SHP77 (cell line): ENCODE data around the gene DECR2.
"Not testable (repeated sequence)": the region's sequence is repeated elsewhere in the genome, so short reads cannot be mapped to it uniquely, and the experiment has no call there.

Experiments
- DNase-seq, 2 experiments: peaks; one replicate each; lab custom pipeline; 2025; lab: John Stamatoyannopoulos, UW

DECR2 gene

DNA sequence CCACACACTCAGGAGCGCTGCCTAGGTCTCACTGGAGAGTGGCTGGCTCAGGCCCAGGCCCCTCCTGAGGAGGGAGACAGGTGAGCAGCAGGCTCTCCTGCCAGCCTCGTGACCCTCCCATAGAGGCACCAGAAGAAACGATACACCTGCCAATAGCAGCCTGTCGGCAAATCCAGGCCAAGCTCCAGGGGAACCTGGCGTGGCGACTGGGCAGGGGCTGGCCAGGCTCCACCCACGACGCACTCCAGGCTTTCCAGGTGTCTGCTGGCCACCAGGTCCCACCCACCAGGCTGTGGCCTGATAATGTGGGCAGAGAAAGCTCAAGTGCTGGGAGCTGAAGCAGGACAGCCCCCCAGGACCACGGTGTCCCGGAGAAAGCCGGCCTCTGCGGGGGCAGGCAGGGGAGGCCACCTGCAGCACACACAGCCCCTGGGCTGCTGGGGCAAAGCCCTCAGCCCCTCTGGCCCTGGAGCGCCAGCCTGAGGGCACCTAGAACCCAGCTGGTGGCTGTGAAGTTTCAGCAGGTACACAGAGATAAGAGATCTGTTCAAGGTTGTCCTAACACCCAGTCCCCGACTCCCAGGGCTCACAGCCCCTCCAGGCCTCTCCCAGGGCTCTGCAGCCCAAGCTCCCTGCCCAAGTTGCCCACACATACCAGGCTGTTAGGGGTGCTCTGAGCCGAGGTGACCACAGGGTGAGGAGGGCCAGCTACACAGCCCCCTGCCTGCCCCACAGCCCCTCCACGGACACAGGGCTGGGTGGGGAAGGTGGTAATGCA lies 22.3 kb upstream of the DECR2 start:
- no peak for DNase-seq

DNA sequence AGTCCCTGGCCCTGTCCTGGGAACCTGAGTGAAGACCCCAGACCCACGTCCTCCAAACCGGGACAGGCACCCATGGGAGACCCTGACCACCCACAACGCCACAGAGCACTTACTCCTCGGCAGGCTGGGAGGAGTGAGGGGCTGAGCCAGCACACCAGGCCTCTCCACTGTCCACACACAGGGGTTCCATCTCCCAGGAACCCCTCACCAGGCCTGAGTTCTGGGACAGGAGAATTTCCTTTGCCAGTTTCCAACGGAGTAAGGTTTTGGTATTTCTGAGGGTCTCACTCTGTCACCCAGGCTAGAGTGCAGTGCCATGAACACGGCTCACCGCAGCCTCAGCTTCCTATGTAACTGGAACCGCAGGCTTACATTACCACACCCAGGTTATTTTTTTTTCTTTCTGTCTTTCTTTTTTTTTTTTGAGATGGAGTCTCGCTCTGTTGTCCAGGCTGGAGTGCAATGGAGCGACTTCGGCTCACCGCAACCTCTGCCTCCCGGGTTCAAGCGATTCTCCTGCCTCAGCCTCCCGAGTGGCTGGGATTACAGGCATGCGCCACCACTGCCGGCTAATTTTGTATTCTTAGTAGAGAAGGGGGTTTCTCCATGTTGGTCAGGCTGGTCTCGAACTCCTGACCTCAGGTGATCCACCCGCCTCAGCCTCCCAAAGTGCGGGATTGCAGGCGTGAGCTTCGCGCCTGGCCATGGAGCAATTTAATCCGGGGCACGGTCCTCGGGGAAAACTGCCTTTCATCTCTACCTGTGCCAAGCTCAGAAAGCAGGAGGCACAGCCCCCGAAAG lies 21.5 kb upstream of the DECR2 start:
- no peak for DNase-seq

DNA sequence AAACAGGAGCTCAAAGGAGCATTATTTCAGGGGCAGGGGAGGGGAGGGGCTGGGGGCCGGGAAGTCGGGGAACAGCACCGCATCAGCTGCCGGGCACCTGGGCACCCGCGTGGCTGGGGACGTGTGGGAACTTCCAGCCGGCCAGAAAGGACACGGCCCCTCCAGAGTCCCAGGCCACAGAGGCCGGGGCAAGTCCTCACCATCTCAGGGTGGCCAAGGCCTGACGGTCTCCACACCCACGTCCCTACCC lies 21.0 kb upstream of the DECR2 start:
- no peak for DNase-seq

DNA sequence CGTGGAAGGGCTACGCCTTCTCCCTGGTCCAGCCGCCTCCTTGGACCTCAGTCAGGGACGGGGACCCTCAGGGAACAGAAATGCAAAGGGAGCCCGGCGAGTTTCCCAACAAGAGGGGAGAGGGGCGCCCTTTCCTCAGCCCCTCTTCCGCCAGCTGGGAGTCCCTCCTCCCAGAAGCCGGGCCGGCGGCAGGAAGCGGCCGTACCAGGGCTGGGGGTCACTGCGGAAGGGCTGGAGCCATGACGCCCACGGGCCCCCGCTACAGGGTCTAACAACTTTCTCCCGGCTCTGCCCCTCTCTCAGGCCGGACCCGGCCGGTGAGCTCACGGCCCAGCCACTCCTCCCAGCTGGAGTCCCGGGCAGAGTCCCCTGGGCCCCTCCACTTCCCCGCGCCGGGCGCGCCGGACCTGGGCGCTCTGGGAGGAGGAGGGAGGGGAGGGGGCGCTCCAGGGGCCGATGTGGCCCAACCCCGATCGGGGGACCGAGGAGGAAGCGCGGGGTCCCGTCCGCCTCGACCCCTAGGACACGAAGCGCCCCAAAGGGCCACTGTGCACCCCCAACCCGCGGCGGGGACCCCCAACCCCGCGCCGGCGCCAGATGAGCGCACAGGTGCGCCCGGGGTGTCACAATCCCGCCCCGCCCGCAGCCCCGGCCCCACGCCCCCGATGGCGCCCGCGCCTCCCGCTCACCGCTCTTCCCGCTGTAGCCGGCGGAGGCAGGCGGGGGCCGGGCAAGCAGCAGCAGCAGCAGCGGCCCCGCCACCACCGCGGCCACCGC lies 20.5 kb upstream of the DECR2 start:
- DNase-seq: no peak

DNA sequence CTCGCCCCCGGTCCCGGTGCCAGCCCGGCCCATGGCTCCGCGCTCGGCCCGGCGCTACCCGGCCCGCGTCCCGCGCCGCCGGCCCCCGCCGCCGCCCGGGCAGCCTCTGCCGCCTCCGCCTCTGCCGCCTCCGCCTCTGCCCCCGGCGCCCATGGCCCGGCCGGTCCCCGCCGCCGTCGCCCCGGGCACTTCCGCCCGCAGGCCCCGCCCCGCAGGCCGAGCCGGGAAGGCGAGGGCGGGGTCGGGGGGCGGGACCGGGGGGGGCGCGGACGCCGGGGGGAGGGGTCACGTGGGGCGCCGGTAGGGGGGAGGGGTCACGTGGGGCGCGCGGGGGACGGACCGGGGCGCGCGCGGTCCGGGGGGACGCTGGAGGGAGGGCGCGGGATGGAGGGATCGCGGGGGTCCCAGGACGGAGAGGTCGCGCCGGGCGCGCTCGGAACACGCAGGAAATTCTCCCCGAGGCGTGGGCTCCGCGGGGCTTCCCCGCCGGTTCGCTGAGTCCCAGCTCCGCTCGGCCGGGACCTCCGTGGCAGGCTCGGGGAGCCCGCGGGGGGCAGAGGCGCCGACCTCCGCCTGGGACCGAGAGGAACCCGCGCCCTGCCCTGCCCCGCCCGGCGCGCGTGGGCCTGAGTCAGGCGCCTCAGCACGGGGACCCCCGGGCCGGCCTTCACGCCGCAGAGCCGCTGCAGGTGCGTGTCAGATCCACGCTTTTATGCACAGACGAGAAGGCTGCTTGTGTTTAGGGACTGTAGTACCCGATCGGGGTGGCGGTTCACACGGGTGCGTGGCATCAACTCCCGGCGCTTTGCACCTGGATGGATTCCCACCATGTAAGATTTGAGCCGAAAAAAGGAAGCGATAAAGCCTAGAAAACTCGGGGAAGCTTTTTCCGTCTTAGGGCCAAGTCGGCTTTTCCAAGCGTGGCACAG lies 19.6 kb upstream of the DECR2 start, which contains the start of gene PGAP6:
Gene PGAP6 (minus strand): TSS at position 190 of the 929 bp plus-strand sequence. CDS start 157 bp downstream, at position 33.
- DNase-seq: peak in 1 of 2 experiments; percentile 70

DNA sequence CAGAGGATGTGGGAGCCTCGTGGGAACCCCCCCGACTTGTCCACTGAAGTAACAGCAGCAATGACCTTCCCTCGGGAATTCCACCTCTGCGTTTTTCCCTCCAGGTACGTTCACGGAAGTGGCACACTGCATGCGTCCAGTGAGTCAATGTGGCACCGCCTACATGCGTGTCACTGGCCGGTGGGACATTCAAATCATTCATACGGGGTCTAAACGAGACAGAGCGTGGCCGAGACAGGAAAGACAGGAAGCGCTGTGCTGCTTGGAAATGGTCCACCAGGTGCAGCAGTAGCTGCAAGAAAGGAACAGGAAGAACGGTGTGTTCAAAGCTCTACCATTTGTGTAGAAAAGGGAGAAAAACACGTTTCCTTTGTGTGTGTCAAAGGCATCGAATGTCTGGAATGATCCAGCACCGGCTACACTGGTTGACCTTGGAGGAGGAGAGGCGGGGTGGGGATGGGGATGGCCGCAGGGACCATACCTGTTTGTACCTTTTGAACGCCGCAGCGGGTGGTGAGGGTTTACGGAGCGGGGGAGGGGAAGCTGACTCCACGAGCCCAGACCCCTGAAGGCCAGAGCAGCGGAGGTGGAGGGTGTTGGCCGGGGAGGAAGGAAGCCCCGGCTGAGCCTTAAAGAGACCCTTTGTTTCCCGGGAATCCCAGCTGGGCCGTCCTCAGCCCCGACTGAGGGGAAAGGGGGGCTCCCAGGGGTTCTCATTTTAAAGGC lies 18.2 kb upstream of the DECR2 start:
- DNase-seq: no peak

DNA sequence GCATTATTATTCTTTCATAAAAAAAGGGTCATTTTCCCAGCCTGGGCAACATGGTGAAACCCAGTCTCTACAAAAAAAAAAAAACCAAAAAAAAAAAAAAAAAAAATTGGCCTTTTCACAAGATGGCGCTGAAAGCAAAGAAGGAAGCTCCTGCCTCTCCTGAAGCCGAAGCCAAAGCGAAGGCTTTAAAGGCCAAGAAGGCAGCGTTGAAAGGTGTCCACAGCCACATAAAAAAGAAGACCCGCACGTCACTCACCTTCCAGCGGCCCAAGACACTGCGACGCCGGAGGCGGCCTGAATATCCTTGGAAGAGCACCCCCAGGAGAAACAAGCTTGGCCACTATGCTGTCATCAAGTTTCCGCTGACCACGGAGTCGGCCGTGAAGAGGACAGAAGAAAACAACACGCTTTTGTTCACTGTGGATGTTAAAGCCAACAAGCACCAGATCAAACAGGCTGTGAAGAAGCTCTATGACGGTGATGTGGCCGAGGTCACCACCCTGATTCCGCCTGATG lies 15.0 kb upstream of the DECR2 start:
- no peak for DNase-seq

DNA sequence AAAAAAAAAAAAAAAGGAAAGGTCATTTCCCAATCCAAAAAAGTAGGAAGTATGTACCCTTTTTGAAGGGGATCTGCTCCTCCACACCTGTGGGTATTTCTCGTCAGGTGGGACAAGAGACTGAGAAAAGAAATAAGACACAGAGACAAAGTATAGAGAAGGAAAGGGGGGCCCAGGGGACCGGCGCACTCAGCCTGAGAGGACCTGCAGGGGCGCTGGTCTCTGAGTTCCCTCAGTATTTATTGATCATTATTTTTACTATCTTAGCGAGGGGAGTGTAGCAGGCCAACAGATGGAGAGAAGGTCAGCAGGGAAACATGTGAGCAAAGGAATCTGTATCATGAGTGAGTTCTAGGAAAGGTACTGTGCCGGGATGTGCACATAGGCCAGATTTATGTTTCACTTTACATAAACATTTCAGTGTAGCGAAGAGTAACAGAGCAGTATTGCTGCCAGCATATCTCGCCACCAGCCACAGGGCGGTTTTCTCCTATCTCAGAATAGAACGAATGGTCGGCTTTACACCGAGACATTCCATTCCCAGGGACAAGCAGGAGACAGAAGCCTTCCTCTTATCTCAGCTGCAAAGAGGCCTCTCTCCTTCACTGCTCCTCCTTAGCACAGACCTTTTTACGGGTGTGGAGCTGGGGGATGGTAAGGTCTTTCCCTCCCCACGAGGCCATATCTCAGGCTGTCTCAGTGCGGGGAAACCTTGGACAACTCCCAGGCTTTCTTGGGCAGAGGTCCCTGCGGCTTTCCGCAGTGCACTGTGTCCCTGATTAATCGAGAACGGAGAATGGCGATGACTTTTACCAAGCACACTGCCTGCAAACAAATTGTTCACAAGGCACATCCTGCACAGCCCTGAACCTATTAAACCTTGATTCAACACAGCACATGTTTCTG lies 13.7 kb upstream of the DECR2 start:
- not testable (repeated sequence) for DNase-seq

DNA sequence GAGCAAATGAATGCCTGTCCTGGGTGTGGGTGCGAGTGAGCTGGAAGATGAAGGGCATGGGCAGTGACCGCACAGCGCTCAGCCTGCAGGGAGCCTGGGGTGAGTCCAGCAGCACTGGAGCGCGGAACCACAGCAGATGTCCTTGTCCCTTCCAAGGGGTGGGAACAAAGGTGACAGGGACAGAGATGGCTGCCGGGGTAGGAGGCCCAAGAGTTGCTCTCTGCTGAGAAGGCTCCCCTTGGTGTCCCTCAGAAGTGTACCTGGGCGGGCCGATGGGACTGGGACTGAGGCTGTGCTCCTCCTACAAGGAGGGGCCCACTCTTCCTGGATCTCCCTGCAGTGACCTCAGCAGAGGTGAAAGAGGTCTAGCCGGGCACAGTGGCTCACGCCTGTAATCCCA lies 12.3 kb upstream of the DECR2 start:
- DNase-seq: no peak

DNA sequence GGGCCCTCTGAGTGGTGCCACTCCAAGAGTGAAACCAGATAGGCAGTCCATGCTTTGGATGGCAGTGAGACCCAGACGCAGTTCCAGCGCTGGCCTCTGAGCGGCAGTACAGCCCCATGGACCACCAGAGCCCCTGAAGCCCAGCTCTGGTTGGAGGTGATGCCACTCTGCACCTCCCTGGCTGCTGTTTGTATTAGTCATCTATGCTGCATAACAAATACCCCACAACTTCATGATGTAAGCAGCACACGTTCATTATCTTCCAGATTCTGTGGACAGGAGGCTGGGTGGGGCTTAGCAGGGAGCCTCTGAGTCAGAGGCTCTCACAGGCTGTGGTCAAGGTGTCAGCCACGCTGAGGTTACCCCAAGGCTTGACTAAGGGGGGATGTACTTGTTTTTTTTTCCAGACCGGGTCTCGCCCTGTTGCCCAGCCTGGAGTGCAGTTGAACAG lies 9.8 kb upstream of the DECR2 start:
- peak; percentile 61 to 75 for DNase-seq

DNA sequence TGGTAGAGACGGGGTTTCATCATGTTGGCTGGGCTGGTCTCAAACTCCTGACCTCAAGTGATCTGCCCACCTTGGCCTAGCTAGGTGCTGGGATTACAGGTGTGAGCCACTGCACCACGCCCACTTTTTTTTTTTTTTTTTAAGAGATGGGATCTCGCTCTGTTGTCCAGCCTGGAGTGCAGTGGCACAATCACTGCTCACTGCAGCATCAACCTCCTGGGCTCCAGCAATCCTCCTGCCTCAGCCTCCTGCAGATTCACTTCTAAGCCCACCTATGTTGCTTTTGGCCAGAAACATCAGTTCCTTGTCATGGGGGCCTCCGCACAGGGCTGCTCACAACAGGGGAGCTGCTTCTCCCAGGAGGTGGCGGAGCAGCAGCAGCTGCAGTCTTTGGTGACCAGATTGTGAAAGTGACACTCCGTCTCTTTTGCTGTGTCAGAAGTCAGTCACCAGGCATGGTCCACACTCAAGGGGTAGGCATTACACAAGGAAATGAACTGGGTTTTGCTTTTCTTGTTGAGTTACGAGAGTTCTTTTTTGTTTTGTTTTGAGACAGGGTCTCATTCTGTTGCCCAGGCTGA lies 9.1 kb upstream of the DECR2 start:
- DNase-seq: no peak

DNA sequence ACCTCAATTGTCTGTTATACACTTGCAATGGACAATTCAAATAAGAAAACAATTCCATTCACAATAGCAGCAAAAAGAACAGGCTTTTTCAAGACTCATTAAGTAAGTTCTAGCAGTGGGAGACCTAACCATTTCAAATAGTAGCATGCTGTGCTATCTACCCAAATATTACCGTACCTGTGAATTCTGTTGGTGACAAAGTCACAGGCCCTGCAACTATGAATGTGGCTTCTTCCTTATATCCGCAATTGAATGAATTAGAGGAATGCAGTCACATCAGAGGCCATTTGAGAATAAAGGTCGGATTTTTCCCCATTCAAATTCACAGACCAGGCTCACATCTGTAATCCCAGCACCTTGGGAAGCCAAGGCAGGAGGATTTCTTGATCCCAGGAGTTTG lies 5.5 kb upstream of the DECR2 start:
- DNase-seq: no peak

DNA sequence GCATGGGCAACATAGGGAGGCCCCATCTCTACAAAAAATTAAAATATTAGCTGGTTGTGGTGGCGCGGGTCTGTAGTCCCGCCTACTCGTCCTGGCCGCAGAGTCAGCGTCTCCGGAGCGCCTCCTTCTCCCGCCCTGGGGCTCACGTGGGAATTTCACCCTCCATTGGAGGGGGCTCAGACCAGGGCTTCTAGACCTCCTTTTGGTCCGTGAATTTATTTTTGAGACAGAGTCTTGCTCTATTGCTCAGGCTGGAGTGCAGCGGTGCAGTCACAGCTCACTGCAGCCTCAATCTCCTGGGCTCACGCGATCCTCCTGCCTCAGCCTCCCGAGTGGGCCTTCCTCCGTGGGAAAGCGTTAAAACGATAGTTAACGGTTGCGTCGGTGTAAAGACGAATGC lies 5.1 kb upstream of the DECR2 start:
- no peak for DNase-seq

DNA sequence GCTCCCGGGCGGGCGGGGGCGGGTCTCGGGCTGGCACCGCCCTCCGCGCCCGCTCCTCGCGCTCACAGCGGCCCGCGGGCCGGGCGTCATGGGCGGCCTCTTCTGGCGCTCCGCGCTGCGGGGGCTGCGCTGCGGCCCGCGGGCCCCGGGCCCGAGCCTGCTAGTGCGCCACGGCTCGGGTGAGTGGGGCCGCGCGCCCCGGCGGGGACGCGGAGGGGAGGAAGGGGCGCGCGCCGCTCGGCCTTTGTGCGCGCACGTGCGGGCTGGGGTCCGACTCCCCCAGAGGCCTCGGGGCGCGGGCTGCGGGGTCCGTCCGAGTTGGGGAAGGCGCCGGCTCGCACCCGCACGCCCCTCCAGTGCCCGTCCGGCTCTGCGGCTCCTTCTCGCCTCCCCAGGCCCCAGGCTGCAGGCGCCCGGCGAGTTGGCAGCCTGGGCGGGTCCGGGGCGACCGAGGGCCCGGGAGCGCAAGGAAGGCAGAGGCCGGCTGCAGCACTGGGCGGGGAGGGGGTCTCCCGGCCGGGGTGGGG lies 4.5 kb upstream of the DECR2 start, which contains the start of gene NME4:
Gene NME4 (plus strand): TSS at position 65 of the 527 bp plus-strand sequence. CDS start 24 bp downstream, at position 89.
- no peak for DNase-seq

DNA sequence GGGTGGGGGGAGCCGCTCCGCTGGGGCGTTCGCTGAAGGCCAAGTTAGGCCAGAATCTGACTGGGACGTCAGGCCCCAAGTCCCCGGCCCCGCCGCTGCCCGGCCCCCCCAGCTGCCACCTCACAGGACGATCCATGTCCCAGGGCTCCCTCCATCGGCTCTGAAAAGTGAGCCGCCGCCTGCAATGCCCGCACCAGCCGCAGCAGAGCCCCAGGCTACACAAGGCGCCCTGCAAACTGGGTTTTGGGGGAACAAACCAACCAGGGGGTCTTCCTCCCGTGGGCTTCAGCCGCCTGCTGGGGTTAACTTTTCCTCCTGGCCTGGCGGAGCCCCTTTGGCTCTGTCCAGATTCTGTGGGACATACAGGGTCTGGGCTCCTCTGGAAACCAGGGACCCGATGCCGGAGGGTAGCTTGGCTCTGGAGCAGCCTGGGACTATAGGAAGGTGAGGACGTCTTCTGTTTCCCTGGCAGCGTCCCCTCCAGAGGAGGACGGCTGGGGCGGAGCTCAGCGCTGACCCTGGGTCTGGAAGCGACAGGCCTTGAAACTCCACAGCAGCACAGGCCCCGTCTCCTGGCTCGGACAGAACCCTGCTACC lies 3.9 kb upstream of the DECR2 start:
- no peak for DNase-seq

DNA sequence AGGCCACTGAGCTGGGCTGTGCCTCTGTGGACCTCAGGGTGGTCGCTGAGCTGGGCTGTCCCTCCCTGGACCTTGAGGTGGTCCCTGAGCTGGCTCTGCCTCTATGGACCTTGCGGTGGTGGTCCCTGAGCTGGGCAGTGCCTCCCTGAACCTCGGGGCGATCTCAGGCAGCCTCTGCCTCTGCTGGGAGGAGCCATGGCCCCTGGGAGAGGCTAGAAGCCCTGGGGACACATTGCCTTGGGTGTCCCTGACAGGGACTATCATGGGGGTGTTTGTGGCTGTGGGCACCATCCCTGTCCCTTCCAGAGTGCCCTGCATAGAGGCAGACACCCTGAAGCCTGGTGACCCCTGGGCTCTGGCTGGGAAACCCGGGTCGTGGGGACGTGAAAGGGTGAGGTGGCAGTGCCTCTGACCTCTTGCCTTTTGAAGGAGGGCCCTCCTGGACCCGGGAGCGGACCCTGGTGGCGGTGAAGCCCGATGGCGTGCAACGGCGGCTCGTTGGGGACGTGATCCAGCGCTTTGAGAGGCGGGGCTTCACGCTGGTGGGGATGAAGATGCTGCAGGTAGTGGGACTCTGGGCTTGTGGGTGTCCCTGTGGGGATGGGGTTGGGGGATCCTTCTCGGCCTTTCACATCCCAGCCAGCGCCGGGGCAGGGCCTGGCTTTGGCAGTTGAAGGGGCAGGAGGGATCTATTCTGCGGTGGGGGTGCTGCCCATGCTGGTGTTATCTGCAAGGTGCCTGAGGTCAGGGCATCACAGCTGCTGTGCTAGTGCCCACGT lies 2.9 kb upstream of the DECR2 start:
- no peak for DNase-seq

DNA sequence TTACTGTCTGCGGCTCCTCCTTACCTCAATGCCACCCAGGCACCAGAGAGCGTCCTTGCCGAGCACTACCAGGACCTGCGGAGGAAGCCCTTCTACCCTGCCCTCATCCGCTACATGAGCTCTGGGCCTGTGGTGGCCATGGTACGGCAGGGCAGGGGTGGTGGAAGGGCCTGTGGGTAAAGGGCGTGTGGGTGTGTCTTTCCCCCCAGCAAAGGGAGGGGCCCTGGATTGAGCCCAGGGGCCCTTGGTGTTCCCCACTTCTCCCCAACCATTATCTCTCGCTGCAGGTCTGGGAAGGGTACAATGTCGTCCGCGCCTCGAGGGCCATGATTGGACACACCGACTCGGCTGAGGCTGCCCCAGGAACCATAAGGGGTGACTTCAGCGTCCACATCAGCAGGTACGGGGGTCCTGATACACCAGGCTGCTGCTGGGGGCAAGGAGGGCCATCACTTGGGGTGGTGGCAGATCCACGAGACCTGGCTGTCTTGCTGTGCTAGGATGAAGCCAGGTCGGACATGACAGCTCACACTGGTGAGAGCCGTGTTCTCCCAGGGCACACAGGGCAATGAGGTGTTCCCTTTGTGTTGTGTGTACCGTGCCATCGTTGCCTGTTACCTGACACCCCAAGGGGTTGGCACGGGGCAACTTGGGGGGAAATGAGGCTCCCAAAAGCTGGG lies 2.2 kb upstream of the DECR2 start:
- DNase-seq: no peak
